ENCODE results near the gene IGSF21. TPM values are rescaled to one million over a fixed set of nuclear protein-coding genes. Genes with fewer than 3 reads are reported as not detected.

IGSF21 gene
- polyA plus RNA-seq, 1 of the 3 experiments (the other 2 are of a cell fraction) = not detected

DNA sequence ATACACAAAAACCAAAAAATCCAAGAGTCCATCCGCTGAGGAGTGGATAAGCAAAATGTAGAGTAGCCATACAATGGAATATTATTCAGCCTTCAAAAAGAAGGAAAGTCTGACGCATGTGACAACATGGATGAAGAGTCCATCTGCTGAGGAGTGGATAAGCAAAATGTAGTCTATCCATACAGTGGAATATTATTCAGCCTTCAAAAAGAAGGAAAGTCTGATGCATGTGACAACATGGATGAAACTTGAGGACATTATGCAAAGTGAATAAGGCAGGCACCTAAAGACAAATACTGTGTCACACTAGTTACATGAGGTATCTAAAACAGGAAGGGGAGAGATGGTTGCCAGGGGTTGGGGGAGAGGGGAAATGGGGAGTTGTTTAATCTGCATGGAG, 14.0 kb upstream of the IGSF21 start:
- H4K20me1 ChIP-seq (ENCODE audit: insufficient read depth) = no peaks in the 10 kb centered on the region
- H2AFZ ChIP-seq (ENCODE audit: low read depth) = no peak overlapping the region
- H3F3A ChIP-seq (replicated peaks; ENCODE audit: insufficient read depth) = no peaks in the 10 kb centered on the region
- no peaks in the 10 kb centered on the region for H3K79me2 ChIP-seq (ENCODE audit: insufficient read depth)
- POLR2A ChIA-PET = interaction anchor here (0.7 kb wide), 1 partner anchor 30 kb away, joined by 3 read pairs; no protein-coding TSS in a partner anchor
- no peaks in the 10 kb centered on the region for H3K27me3 ChIP-seq (ENCODE audit: insufficient read depth)
- H3K4me1 ChIP-seq (ENCODE audit: control insufficient read depth in 1 of 2, insufficient read depth in 2 of 2, low read depth in 1 of 2, low read length in 1 of 2) = peaks cover 5 to 12% of the 10 kb centered on the region in 2 experiments; a peak in 2 of 4 replicates
- DNase-seq = no peak
- CTCF ChIA-PET = interaction anchor here (0.6 to 3.8 kb wide), 6 partner anchors 50 to 482 kb away, joined by 3 to 15 read pairs (median 4); no protein-coding TSS in a partner anchor
- H3K27ac ChIP-seq (ENCODE audit: low read depth in 2 of 2, low read length in 1 of 2) = no peak overlapping the region
- H3K36me3 ChIP-seq (replicated peaks in 1 of 2; ENCODE audit: control insufficient read depth in 1 of 2, insufficient read depth in 2 of 2, low read length in 1 of 2) = no peaks in the 10 kb centered on the region
- TF ChIP-seq TCF12 (IDR thresholded peaks at IDR 0.05) (no peak), SMC3 (IDR thresholded peaks at IDR 0.05; ENCODE audit: low read depth, low read length) (no peak), NRF1 (IDR thresholded peaks at IDR 0.05; ENCODE audit: low read depth, low read length) (no peak), FOXM1 (IDR thresholded peaks at IDR 0.05; ENCODE audit: low read depth) (no peak), EZH2phosphoT487 (IDR thresholded peaks at IDR 0.05; ENCODE audit: borderline replicate concordance, low read depth) (no peak), TEAD4 (IDR thresholded peaks at IDR 0.05; ENCODE audit: borderline replicate concordance, insufficient read depth) (no peak), GABPA (IDR thresholded peaks at IDR 0.05; ENCODE audit: low read depth) (no peak), FOXJ3 (CRISPR knock-in tag; IDR thresholded peaks at IDR 0.05) (no peak), RCOR1 (IDR thresholded peaks at IDR 0.05; ENCODE audit: low read length) (no peak), MEF2A (IDR thresholded peaks at IDR 0.05; ENCODE audit: borderline replicate concordance, low read depth) (no peak), RAD21 (IDR thresholded peaks at IDR 0.05; ENCODE audit: low read length) (no peak), TAF1 (IDR thresholded peaks at IDR 0.05; ENCODE audit: borderline replicate concordance, low read depth, low read length) (no peak), USF1 (IDR thresholded peaks at IDR 0.05; ENCODE audit: borderline replicate concordance, low read depth) (no peak), RXRA (IDR thresholded peaks at IDR 0.05; ENCODE audit: borderline replicate concordance, low read depth) (no peak), CTCF (IDR thresholded peaks at IDR 0.05) (no peak)
- TF ChIP-seq, protein P1, sequence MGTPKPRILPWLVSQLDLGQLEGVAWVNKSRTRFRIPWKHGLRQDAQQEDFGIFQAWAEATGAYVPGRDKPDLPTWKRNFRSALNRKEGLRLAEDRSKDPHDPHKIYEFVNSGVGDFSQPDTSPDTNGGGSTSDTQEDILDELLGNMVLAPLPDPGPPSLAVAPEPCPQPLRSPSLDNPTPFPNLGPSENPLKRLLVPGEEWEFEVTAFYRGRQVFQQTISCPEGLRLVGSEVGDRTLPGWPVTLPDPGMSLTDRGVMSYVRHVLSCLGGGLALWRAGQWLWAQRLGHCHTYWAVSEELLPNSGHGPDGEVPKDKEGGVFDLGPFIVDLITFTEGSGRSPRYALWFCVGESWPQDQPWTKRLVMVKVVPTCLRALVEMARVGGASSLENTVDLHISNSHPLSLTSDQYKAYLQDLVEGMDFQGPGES (IDR thresholded peaks at IDR 0.05; ENCODE audit: low read depth, low read length) = no peak
- TF ChIP-seq, protein P2, sequence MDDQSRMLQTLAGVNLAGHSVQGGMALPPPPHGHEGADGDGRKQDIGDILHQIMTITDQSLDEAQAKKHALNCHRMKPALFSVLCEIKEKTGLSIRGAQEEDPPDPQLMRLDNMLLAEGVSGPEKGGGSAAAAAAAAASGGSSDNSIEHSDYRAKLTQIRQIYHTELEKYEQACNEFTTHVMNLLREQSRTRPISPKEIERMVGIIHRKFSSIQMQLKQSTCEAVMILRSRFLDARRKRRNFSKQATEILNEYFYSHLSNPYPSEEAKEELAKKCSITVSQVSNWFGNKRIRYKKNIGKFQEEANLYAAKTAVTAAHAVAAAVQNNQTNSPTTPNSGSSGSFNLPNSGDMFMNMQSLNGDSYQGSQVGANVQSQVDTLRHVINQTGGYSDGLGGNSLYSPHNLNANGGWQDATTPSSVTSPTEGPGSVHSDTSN (IDR thresholded peaks at IDR 0.05) = no peak
- TF ChIP-seq, protein P3, sequence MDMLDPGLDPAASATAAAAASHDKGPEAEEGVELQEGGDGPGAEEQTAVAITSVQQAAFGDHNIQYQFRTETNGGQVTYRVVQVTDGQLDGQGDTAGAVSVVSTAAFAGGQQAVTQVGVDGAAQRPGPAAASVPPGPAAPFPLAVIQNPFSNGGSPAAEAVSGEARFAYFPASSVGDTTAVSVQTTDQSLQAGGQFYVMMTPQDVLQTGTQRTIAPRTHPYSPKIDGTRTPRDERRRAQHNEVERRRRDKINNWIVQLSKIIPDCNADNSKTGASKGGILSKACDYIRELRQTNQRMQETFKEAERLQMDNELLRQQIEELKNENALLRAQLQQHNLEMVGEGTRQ (IDR thresholded peaks at IDR 0.05; ENCODE audit: borderline replicate concordance, low read depth, low read length) = no peak
- no peak overlapping the region for H3K4me3 ChIP-seq (ENCODE audit: low read depth in 2 of 2, low read length in 1 of 2)
- no peak overlapping the region for H3K9ac ChIP-seq
- no peaks in the 10 kb centered on the region for H3K9me3 ChIP-seq
- no peak overlapping the region for H3K4me2 ChIP-seq
- H3K9me2 ChIP-seq = no peaks in the 10 kb centered on the region
- 55% methylated on average over 2 of the region's 2 CpGs for WGBS (ENCODE audit: low lambda C conversion rate)
